T-helper 1 cell (primary cell): ENCODE measurements around the gene BDKRB1.

Source experiments
- DNase-seq, 5 donors: peaks; one replicate each; pipeline ENCODE4 v3.0.0-alpha.2; 2012 to 2020

BDKRB1 gene

GRCh38 chr14:96263347-96264199 lies 7.6 kb downstream of the BDKRB1 start:
- no peak for DNase-seq

- DNase-seq: no peak
Measured at GRCh38 chr14:96264200-96264553, 8.2 kb downstream of the BDKRB1 start.

GRCh38 chr14:96264853-96265252 lies 8.8 kb downstream of the BDKRB1 start:
- DNase-seq: no peak

GRCh38 chr14:96265383-96266095 lies 9.5 kb downstream of the BDKRB1 start:
- DNase-seq: no peak

- DNase-seq: no peak
Measured at GRCh38 chr14:96267336-96267735, 11.3 kb downstream of the BDKRB1 start.

- no peak for DNase-seq
Measured at GRCh38 chr14:96267916-96268315, 11.9 kb downstream of the BDKRB1 start.

GRCh38 chr14:96268431-96269358 lies 12.7 kb downstream of the BDKRB1 start:
- DNase-seq: no peak

- no peak for DNase-seq
Measured at GRCh38 chr14:96269359-96269710, 13.3 kb downstream of the BDKRB1 start.

GRCh38 chr14:96270565-96271420 lies 14.8 kb downstream of the BDKRB1 start:
- DNase-seq: no peak

GRCh38 chr14:96271421-96271762 lies 15.4 kb downstream of the BDKRB1 start:
- DNase-seq: no peak

GRCh38 chr14:96272777-96273473 lies 16.9 kb downstream of the BDKRB1 start:
- DNase-seq: no peak

- no peak for DNase-seq
Measured at GRCh38 chr14:96273629-96274028, 17.6 kb downstream of the BDKRB1 start.

GRCh38 chr14:96274122-96274521 lies 18.1 kb downstream of the BDKRB1 start:
- DNase-seq: no peak

- no peak for DNase-seq
Measured at GRCh38 chr14:96274543-96274942, 18.5 kb downstream of the BDKRB1 start.

- DNase-seq: peak; percentile 23 to 68 (median 48)
Measured at GRCh38 chr14:96275177-96276112, 19.4 kb downstream of the BDKRB1 start.

- DNase-seq: no peak
Measured at GRCh38 chr14:96277890-96278289, 21.9 kb downstream of the BDKRB1 start.

- DNase-seq: no peak
Measured at GRCh38 chr14:96279564-96279963, 23.6 kb downstream of the BDKRB1 start.

GRCh38 chr14:96280104-96280503 lies 24.1 kb downstream of the BDKRB1 start:
- DNase-seq: no peak

- no peak for DNase-seq
Measured at GRCh38 chr14:96281486-96281885, 25.5 kb downstream of the BDKRB1 start.

- no peak for DNase-seq
Measured at GRCh38 chr14:96284008-96284407, 28.0 kb downstream of the BDKRB1 start.

- DNase-seq: no peak
Measured at GRCh38 chr14:96284430-96284829, 28.4 kb downstream of the BDKRB1 start.
